GM18499 (cell line): Measurements from ENCODE around the gene PROM1.

ENCODE experiments used
- ATAC-seq: cut with Tn5 transposase; IDR thresholded peaks from one replicate; pipeline ENCODE4 v1.9.1; 2021; ENCODE audit warnings: moderate number of reproducible peaks; ENCODE audit not compliant: insufficient read depth, unreplicated experiment

Gene PROM1

DNA sequence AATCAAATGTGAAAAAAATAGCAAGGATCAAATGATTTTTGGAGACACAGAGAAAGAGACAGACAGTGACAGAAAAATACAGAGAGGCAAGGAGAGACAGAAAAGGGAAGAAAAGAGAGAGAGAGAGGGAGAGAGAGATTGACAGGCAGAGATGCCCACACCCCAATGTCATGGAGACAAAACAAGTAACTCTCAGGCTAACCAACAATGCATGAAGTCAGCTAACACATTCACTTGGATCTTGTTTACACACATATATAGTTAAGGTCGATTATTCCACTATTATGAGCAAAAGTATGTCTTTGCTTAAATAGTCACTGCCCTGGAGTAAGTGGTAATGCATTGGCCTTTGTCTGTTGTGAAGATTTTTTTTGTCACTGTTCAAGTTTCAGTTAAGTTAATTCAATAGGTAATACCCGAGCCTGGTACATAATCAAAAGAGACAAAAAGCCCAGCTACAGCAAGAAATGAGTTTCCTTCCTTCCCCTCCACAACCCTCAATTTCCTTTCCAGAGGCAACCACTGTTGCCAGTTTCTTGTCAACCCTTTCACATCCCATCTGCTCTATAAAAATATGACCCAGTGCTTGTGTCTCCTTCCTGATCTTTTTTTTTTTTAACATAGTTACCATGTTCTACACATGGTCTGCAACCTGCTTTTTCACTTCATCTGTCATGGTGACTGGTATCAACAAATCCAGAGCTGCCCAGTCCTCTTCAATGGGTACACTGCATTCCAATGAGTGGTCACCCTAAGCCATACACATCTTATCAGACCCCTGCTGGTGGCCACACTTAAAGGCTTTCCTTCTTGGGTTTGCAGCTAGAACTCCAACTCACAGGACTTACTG lies 52.1 kb downstream of the PROM1 start:
- no peak for ATAC-seq

DNA sequence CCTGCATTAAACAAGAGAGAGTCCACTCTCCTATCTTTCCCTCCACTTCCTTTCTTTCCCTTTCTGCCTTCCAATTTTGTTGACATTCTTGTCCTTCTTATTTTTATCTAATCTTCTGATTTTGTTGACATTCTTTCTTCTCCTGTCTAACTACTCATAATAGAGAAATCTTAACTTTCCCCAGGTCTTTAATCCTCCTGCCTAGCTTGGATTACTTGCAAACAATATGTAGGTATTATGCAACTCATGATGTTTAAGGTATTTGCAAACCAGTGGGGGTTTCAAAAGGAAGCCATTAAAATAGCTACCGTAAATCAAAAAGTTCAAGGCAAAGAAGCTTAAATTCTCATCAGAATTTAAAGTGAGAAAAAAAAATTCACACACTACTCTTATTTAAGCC lies 53.9 kb downstream of the PROM1 start:
- no peak for ATAC-seq

DNA sequence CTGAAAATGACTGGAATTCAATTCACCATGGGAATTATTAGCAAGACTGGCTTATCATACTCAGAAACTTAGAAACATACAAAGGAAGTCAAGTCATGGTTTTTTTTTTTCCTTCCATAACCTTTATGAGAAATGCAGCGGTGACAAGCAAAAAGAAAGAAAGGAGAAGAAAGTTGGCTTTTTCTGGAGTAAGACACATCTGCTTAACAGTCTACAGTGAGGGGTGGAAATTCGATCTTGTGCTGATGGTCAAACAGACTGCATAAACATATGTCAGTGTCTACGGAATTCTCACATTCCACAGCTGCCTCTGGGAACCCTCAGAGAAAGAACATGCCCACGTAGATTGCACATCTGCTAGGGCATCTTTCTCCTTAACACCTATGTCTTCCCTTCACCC lies 54.6 kb downstream of the PROM1 start:
- ATAC-seq = no peak

DNA sequence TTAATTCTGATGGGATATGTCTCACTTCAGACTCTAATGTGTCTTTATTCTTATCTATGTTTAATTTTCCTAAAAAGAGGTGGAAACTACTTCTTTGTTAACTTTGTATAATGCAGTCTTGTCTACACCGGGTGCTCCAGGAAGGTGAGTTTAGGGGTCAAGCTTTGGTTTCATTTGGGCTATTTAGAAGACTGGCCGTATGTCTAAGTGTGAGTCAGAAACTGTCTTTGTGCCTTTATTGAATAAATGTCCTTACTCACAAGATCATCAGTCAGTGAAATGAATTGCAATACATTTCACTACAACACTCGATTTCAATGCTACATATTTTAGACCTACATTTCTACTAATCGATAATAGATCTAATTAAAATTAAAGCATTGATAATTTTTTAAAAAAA lies 56.2 kb downstream of the PROM1 start:
- no peak for ATAC-seq

DNA sequence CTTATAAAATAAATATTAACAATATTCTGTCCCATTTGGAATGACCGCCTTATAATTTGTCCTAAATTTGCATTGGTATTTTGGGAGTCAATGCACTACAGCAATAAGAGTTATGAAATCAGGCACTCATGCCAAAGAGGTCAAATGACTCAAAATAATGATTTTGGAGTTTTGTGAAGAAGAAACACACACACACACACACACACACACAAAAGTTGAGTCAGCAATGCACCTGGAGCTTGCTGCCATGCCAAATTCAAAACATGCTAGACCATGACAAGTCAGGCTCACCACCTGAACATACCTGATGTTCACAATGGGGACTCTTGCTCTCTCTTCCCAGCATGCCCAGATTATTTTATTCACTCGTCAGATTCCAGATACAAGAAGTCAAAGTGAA lies 56.7 kb downstream of the PROM1 start:
- ATAC-seq = no peak

DNA sequence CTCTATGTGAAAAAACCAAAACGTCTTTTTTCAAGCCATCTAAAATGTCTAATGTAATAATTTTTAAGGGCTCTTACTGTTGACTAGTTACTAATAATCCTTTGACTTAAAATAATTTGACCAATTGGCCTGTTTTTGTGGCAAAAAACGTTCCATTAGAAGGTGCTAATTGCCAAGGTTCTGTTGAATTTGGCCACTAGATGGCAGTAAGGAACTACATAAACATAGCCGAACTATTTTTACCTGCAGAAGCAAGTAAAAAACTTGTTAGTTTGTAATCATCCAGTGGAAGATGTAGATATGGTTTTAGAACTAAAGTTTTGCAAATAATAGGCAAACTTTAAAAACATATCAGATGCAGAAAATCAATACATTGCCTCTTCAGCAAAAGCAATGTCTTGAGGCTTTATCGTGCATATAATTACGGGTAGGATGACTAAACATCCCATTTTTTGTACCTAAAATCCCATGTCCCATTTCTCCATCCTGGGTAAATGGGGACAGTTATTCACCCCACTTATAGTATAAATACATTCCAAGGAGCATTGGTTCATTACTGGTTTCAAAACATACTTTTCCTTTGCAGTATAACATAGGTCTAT lies 57.6 kb downstream of the PROM1 start:
- no peak for ATAC-seq

DNA sequence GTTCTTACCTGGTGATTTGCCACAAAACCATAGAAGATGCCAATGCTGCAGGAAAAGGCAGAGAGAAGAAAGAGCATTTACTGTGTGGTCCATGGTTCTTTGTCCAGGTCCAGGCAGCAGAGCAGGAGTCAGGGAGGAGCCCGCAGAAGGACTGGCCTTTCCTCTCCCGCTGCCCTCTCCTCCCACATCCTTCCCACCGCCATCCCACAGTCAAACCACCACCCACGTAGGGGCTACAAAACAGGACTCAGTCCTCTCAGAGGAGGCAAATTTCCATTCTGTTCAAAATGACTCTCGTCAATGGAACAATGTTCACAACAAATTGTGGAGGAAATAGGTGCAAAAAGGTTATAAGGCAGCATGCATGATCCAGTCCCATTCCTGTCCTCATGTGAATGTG lies 58.6 kb downstream of the PROM1 start:
- no peak for ATAC-seq

DNA sequence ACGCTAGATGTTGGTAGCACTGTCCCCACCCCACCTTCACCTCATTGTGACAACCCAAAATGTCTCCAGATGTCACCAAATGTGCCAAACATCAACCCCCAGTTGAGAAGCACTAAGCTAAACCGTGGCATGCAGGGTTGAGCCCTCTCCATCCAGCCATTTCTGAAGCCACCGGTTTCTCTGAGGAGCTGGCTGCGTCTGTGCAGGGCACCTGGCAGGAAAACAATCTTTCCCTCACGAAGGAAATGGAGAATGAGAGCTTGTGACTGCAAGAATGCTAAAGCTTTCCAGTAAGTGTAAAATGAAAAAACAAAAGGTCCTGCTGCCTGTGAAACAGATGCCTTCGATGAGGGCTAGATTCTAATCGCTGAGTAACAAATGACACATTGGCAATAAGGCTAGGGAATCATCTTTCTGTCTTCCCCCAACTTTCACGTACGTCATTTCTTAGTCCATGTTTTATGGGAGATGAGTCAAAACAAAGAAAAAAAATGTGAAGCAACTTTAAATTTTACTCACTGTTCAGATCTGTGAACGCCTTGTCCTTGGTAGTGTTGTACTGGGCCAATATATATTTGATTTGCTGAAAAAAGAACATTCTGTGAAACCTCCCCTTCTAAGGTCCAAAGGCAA lies 59.9 kb downstream of the PROM1 start:
- ATAC-seq = no peak

DNA sequence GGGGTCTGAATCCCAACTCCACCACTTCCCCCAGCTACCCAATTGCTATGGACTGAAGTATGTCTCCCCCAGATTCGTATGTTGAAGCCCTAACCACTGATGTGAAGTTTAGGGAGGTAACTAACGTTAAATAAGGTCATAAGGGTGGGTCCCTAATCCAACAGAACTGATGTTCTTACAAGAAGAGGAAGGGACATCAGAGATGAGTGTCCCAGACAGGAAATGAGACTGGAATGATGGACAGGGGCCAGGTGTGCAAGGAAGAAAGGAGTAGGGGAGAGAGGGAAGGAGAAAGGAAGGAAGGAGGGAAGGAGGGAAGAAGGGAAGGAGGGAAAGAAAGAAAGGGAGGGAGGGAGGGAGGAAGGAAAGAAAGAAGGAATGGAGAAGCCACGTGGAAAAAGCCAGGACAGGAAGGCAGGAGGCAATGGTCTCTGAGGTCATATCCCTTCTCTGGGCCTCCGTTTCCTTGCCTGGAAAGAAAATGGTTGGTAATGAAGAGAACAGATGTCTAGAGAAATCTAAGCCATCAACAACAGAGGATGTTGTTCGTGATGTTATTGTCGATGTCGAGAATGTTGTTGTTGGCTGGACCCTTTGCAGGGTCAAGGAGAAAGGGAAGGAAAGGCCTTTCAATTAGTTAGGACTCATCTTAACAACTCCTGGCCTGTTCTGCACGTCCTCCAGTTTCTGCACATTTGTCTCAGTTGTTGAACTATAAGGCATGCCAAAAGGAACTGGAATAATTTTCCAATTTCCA lies 61.8 kb downstream of the PROM1 start:
- no peak for ATAC-seq

DNA sequence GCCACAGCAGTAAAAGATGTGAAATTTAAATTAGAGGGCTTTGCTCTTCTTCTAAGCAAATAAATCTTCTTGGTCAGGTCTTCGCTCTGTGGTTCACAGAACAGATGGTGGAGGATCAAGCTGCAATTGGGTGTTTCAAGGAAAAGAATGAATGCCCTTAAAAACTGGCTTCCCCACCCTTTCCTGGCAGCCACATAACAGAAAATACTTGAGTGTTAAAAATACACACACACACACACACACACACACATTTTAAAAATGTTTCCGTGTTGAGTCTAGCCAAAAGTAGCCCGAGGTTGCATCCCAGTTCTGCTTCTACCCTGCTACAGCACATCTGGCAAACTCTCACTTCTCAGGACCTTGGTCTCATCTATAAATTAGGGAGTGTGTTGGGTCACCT lies 64.2 kb downstream of the PROM1 start:
- no peak for ATAC-seq

DNA sequence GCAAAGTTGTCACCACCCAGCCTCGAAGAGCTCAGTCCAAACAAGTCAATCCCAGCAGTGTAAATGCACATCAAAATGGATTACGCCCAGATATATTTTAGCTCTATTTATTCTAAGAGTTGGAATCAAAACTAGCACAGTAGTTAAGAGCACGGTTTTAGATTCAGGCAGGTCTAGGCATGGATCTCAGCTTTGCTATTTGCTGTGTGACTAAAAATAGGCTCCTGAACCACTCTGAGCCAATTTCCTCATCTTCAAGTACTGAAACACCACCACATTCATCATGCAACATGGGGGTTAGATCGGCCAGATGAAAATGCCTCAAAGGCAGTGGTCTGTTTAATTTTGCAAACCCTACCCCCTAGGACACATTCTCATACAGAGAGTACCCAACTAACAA lies 65.0 kb downstream of the PROM1 start:
- ATAC-seq = no peak

DNA sequence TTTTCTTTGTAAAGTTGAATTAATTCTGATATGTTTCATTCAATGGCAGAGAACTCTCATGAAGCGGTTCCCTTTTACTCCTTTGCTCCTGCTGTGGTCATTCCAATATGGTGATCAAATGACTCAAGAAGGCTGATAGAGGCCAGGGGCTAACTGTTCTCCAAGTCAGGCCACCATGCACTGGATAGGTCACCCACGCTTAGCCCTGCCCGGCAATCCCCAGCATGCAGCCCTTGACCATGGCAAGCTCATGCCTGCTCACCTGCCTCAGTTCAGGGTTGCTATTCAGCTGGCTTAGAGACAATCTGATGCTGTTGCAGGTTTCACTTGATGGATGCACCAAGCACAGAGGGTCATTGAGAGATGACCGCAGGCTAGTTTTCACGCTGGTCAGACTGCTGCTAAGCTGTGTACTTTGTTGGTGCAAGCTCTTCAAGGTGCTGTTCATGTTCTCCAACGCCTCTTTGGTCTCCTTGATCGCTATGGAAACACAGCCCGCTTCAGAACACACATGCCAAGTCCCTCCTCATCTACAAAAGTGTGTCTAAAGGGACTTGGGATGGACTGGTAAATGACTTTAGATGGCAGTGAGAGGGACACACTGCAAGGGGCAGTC lies 65.7 kb downstream of the PROM1 start:
- no peak for ATAC-seq

DNA sequence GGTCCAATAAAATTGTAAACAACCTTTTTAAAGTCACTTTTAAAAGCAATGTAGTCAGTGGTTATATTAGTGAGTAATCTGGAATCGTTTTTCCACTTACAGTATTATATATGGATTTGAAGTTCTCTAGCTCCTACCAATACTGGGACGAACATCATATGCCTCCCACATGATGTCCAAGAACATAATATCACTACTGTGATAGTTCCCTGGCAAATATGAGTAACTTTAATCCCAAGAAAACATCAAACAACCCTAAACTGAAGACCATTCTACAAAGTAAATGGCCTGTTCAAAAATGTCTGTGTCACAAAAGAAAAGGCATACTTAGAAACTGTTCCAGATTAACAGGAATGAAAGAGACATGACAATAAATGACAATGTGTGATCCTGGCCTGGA lies 67.3 kb downstream of the PROM1 start:
- ATAC-seq = no peak

DNA sequence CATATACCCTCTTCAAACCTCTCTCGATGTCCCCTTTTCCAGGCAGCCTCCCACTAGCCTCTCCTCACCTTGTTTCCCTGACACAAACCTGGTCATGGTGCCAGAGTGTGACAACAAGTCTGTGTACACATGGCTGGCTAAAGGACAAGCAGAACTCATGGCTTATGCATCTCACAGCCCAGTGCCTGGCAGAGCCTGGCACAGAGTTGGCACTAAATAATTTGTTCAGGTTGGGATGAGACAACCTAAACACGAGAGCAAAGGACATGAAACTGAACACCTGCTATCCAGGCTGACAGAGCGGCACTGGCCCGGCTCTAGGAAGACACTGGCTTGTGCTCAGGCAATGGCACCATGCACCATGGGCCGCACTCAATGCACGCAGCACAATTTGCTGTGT lies 72.7 kb downstream of the PROM1 start:
- no peak for ATAC-seq

DNA sequence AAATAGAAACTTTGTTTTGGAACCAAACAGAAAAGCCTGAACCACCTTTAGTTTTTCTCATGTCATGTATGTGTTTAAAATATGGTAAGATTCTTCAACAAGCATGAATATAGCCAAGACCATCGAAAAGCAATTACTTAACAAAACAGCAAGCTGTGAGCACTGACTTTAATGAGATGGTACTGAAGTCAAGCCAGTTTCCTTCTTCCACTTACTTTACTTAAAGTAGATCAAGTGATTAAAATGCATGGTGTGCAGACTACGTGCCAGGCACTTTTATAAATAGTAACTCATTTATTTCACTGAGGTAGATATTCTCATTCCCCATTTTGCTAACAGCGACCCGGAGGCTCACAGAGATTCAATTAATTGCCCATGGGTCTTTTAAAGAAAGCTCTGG lies 74.7 kb downstream of the PROM1 start:
- no peak for ATAC-seq

DNA sequence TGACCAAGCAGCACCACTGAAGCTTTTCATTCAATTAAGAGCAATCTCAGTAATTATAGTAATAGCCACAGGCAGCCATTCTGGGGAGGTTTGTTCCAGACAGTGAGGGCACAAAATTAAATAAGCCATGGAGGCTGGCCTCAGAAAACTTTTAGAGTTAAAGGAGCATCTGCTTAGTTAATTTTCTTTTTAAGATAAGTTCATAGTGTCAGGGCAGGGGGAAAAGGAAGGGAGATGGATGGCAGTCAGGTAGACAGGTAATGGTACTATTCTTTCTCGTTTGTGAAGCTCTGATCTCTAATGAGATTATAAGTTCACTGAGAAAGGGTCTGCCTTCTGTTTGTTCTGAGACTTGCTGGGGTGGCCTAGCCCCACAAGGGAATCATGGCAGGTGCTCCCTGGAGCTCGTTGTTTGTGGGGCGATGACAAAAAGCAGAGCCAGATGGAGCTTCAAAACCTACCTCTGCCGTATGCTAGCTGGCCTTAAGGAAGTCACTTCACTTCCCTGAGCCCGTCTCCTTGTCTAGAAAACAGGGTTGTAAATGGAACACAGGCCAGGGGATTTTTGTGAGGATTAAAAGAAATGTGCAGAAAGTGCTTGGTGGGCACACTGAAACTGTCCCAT lies 76.2 kb downstream of the PROM1 start:
- ATAC-seq = no peak

DNA sequence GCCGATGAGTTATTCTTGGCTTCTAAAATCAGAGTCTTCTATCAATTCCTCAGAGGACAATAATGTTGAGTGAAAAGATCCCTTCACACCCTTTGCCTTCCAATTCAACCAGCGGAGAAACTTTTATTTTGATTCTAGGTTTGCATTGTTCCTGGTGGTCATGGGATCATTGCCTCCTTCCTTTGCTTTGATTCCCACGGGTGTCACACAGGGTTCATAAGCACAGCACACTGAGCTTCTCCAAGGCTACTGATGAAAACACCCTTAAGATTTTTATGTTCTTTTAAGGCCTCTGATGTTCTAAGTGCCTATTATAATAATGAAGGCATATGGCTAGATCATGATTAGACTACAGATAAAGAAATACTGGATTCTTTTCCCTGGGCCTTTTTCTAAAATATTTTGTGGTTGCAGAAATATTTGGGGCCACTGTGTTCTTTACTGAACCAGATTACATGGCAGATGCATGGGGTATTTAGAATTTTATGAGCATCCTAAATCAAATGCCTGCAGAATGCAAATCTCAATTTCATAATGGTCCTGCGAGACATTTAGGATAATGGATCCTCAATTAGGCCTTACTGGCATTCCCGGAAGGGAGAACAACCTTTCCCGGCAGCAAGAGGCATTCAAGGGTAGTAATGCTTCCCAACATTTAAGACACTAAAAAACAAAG lies 76.9 kb downstream of the PROM1 start:
- no peak for ATAC-seq

DNA sequence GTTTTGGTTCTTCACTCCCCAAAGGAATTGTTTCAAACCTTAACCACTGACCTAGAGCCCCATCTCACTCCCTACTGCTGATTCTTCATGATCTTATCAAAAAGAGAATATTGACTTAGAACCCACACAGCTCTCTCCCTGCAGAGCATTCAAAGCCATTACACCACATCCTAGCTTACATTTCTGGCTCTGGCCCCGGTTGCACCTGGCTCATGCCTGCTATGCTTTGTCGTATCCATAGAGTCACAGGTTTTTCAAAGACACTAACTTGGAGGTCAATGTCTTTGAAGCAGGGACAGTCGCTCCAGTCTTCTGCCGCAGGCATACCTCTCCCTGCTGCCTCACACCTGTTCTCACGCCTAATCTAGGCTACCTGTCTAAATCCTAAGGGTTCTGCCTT lies 78.1 kb downstream of the PROM1 start:
- ATAC-seq = no peak

DNA sequence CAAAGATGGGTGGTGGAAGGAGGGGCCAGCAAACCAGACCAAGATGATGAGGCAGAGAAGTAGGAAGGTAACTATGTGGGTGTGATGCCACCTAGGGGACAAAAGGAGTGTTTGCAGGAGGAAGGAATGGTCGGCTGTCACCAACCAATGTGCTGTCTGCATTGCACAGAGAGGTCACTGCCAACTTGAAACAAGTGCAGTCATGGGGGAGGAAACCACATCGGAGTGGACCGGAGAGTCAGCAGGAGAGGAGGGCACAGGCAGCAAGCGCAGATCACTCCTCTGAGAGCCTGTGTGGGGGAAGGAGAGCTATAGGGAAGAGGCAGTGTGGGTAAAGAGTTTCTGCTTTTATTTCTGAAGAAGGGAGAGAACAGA lies 82.4 kb downstream of the PROM1 start:
- ATAC-seq = peak; percentile 93
